Osteocyte (in vitro differentiated cells): ENCODE data around the gene TRMT1. TPM values are rescaled to one million over a fixed set of nuclear protein-coding genes. Genes with fewer than 3 reads are reported as not detected.
A peak's percentile ranks its signal among the peaks of the same experiment; 100 is the strongest.

Experiments
- DNase-seq: peaks from one replicate; pipeline ENCODE4 v3.0.0; 2021; ENCODE audit warnings: mixed read lengths; ENCODE audit not compliant: unreplicated experiment; ENCODE audit errors: extremely low spot score
- H3K27ac Mint-ChIP-seq: one replicate; pipeline ENCODE4 v1.8.0; 2021; ENCODE audit warnings: mild to moderate bottlenecking, mixed read lengths; ENCODE audit not compliant: unreplicated experiment
- H3K27me3 Mint-ChIP-seq: one replicate; pipeline ENCODE4 v1.8.0; 2021; ENCODE audit warnings: mixed read lengths; ENCODE audit not compliant: unreplicated experiment
- H3K36me3 Mint-ChIP-seq: one replicate; pipeline ENCODE4 v1.8.0; 2021; ENCODE audit warnings: mixed read lengths; ENCODE audit not compliant: unreplicated experiment
- H3K4me1 Mint-ChIP-seq: one replicate; pipeline ENCODE4 v1.8.0; 2021; ENCODE audit warnings: mixed read lengths; ENCODE audit not compliant: unreplicated experiment
- H3K4me3 Mint-ChIP-seq: one replicate; pipeline ENCODE4 v1.8.0; 2021; ENCODE audit warnings: mild to moderate bottlenecking, moderate library complexity, mixed read lengths; ENCODE audit not compliant: unreplicated experiment
- H3K9me3 Mint-ChIP-seq: one replicate; pipeline ENCODE4 v1.8.0; 2021; ENCODE audit warnings: mixed read lengths; ENCODE audit not compliant: unreplicated experiment
- CTCF ChIP-seq: fragments of 200-600 bp; sonication (generic); IDR thresholded peaks from 2 replicates; pipeline ENCODE4 v1.5.0; 2021; ENCODE audit warnings: antibody characterized with exemption, mild to moderate bottlenecking, moderate library complexity
- total RNA-seq: library from RNA; stranded (reverse); gene quantifications from 2 replicates; pipeline ENCODE4 v1.2.1, GENCODE V29; 2021

Gene TRMT1
- total RNA-seq, 1 donor from 2014 or later = 43.1 TPM

- Mint-ChIP-seq H3K4me1 (no peaks in the 10 kb centered on the region), H3K4me3 (no peak overlapping the region), H3K27me3 (no peaks in the 10 kb centered on the region), H3K9me3 (no peaks in the 10 kb centered on the region), H3K27ac (peak overlapping the region; percentile 25), H3K36me3 (no peaks in the 10 kb centered on the region)
- no peak for DNase-seq
- TF ChIP-seq CTCF = no peak
Measured at GRCh38 chr19:13127811-13128575, 11.5 kb upstream of the TRMT1 start.

- no peak overlapping the region for H3K4me3 Mint-ChIP-seq
- TF ChIP-seq CTCF = no peak
- DNase-seq = no peak
- H3K36me3 Mint-ChIP-seq = no peaks in the 10 kb centered on the region
- no peaks in the 10 kb centered on the region for H3K27me3 Mint-ChIP-seq
- no peaks in the 10 kb centered on the region for H3K9me3 Mint-ChIP-seq
- H3K27ac Mint-ChIP-seq = no peak overlapping the region
- peaks cover 7% of the 10 kb centered on the region for H3K4me1 Mint-ChIP-seq
Measured at GRCh38 chr19:13127051-13127450, 10.5 kb upstream of the TRMT1 start.

GRCh38 chr19:13122980-13123957, 6.7 kb upstream of the TRMT1 start:
- Mint-ChIP-seq H3K9me3 (no peaks in the 10 kb centered on the region), H3K4me3 (no peak overlapping the region), H3K27ac (peak overlapping the region; percentile 37), H3K36me3 (no peaks in the 10 kb centered on the region), H3K27me3 (no peaks in the 10 kb centered on the region), H3K4me1 (peaks cover 36% of the 10 kb centered on the region)
- TF ChIP-seq CTCF = no peak
- DNase-seq = no peak

GRCh38 chr19:13122275-13122878, 5.8 kb upstream of the TRMT1 start:
- H3K36me3 Mint-ChIP-seq = no peaks in the 10 kb centered on the region
- no peaks in the 10 kb centered on the region for H3K9me3 Mint-ChIP-seq
- no peaks in the 10 kb centered on the region for H3K27me3 Mint-ChIP-seq
- peak overlapping the region; percentile 89 for H3K27ac Mint-ChIP-seq
- no peak for DNase-seq
- no peak overlapping the region for H3K4me3 Mint-ChIP-seq
- H3K4me1 Mint-ChIP-seq = peaks cover 39% of the 10 kb centered on the region
- TF ChIP-seq CTCF = no peak
